ENCODE results near the gene GSK3A.

DNA sequence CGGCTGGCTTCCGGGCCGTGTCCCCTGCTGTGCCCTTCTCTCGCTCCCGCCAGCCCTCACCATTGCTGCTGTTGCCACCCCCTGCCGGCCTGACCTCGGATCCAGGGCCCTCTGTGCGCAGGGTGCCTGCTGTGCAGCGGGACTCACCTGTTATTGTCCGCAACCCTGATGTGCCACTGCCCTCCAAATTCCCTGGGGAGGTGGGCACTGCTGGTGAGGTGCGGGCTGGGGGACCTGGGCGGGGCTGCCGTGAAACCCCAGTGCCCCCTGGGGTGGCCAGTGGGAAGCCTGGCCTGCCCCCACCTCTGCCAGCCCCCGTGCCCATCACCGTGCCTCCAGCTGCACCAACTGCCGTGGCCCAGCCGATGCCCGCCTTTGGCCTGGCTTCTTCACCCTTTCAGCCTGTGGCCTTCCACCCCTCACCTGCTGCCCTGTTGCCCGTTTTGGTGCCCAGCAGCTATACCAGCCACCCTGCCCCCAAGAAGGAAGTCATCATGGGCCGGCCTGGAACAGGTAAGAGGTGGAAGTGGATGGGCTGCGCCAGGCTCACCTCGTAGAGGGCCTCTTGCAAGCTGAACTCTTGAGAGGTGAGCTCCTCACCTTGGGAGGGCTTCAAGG, 31.8 kb upstream of the GSK3A start:
- TF ChIP-seq TARDBP (IDR thresholded peaks at IDR 0.05) (no peak), HDGF (IDR thresholded peaks at IDR 0.05; ENCODE audit: borderline replicate concordance) (no peak), L3MBTL2 (conservative IDR thresholded peaks at IDR 0.05) (no peak), FOXM1 (IDR thresholded peaks at IDR 0.05; ENCODE audit: borderline replicate concordance) (no peak), NFRKB (IDR thresholded peaks at IDR 0.05) (no peak), SP1 (IDR thresholded peaks at IDR 0.05) (no peak), ARNT (IDR thresholded peaks at IDR 0.05) (no peak), SUZ12 (IDR thresholded peaks at IDR 0.05) (no peak), BHLHE40 (IDR thresholded peaks at IDR 0.05; ENCODE audit: borderline replicate concordance) (no peak)
- TF ChIP-seq, protein P1, sequence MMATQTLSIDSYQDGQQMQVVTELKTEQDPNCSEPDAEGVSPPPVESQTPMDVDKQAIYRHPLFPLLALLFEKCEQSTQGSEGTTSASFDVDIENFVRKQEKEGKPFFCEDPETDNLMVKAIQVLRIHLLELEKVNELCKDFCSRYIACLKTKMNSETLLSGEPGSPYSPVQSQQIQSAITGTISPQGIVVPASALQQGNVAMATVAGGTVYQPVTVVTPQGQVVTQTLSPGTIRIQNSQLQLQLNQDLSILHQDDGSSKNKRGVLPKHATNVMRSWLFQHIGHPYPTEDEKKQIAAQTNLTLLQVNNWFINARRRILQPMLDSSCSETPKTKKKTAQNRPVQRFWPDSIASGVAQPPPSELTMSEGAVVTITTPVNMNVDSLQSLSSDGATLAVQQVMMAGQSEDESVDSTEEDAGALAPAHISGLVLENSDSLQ (IDR thresholded peaks at IDR 0.05): no peak
